Measurements from ENCODE around the gene SBNO2.

Gene SBNO2

DNA sequence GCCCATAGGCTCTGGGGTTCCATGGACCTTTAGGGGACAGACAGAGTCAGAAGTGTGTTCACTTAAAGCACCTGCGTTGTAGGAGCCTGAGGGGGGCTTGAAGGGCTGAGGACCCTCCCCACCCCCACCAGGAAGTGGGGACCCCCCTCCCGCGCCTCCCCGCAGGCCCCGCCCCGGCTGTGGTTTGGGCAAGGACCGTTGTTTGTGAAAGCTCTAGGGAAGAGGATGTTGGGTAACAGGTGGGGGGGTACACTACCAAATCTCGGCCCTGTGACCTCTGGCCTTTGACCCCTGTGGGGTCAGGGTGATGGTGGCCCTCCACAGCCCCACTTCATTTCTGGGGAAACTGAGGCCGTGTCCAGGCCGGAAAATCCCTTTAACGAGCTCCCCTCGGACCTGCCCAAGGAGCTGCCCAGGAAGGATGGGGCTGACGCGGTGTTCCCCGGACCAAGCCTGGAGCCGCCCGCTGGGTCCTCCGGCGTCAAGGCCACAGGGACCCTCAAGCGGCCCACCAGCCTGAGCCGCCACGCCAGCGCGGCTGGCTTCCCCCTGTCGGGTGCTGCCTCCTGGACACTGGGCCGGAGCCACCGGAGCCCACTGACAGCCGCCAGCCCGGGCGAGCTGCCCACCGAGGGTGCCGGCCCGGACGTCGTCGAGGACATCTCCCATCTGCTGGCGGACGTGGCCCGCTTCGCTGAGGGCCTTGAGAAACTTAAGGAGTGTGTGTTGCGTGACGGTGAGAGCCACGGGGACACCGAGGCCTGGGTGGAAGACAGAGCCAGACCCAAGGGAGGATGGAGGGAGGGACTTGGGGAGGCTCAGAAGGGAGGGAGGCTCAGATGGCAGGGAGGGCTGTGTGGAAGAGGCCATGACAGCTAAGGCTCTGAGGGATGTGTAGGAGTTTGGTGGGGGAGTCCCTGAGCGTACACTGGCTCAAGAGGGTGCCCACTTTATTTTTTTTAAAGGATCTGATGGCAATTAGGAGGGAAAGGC is 105.8 kb downstream of the SBNO2 start:
- peak; percentile 69 for DNase-seq

- DNase-seq: peak; percentile 64
These were observed 106.6 kb downstream of the SBNO2 start for GRCh38 chr19:1067341-1067957.

GRCh38 chr19:1066748-1067340 is 107.2 kb downstream of the SBNO2 start, which contains the start of gene ARHGAP45:
ARHGAP45 (plus strand) TSS chr19:1067167; CDS start chr19:1067406, 239 bp downstream.
- DNase-seq: peak; percentile 76

DNA sequence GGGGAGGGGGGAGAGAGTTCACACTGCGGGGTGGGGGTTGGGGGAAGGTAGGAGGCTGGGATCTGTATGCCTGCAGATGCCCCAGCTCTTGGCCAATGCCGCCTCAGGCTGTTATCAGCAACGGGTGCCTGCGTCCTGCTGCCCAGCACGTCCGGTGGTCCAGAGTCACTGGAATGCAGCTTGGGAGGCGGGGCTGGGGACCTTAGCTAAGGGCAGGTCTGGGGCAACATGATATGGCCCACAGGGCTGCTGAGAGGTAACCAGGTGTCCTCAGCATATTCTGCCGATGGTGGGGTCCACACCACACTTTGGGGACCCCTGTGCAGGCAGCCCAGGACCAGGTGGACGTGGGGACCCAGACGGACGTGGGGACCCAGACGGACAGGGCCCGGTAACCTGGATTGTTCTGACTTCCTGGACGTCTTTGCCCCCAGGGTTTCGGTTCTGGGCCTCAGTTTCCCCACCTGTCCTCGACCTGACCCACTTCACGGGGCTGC is 107.8 kb downstream of the SBNO2 start:
- DNase-seq: no peak

DNA sequence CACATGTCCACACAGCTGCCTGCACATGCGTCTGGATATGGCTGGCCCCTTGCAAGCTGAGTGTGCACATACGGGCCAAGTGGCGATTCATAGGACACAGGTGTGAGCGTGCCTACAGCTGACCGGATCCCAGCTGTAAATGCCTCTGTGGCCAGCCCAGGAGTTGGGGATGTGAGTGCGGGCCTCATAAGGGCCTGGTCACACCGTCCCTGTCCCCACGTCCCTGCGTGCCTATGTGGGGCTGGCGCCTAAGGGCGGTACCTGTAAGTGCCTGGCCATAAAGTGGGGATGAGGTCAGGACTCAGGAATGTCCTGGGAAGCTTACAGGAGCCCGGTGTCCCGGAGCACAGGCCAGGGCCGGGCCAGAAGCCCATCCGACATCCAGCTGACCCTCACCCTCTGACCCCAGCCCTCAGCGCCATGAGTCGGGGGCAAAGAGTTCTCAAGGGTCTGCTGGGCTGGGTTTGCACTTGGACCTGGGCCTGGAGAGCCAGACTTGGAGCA is 108.4 kb downstream of the SBNO2 start:
- DNase-seq: no peak

- peak; percentile 75 for DNase-seq
These were observed 109.1 kb downstream of the SBNO2 start for GRCh38 chr19:1064661-1065605.

DNA sequence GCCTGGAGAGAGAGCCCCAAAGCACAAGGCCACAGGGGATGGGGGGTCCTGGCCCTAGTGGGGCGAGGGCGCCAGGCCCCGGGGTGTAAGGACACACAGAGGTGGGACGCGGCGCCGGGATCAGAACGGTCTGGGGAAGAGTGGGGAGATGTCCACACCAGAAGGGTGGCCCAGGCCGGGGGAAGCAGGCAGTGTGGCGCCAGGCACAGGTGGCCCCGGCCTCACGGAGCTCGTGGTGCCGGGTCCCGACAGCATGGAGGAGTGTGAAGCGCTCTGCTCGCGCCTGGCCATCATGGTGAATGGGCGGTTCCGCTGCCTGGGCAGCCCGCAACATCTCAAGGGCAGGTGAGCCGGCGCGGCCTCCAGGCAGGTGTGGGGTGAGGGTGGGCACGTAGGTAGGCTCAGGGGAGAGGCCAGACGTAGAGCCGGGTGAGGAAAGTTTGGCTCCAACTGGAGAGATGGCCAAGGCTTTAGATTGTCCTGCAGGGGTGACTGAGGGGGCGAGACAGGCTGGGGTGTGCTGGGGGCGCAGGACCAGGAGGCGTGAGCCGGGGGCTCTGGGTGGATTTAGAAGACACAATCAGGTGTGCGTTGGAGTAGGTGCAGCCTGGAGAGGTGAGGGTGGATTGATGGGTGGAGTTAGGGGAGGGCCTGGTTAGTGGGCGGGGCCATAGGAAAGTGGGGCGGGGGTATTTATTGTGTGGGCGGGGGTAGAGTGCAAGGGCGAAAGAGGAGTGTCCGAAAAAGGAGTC is 110.0 kb downstream of the SBNO2 start:
- no peak for DNase-seq

DNA sequence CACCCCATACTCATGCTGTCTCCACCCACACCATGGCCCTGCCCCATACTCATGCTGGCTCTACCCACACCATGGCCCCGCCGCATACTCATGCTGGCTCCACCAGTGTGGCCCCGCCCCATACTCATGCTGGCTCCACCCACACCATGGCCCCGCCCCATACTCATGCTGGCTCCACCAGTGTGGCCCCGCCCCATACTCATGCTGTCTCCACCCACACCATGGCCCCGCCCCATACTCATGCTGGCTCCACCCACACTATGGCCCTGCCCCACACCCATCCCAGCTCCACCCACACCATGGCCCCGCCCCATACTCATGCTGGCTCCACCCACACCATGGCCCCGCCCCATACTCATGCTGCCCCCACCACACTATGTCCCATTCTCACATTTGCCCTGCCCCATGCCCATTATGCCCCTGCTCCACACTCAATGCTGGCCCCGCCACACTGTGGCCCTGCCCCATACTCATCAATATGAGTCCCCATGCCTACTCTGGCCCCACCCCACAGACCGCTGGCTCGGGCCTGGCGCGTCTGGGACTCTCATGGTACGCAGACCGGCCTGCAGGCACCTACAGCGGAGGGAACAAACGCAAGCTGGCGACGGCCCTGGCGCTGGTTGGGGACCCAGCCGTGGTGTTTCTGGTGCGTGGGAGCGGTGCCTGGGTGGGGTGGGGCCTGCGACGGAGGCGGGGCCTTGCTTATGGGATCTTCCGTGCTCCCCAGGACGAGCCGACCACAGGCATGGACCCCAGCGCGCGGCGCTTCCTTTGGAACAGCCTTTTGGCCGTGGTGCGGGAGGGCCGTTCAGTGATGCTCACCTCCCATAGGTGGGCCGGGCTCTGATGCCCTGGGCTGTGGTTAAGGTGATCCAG is 110.8 kb downstream of the SBNO2 start:
- DNase-seq: peak; percentile 67

DNA sequence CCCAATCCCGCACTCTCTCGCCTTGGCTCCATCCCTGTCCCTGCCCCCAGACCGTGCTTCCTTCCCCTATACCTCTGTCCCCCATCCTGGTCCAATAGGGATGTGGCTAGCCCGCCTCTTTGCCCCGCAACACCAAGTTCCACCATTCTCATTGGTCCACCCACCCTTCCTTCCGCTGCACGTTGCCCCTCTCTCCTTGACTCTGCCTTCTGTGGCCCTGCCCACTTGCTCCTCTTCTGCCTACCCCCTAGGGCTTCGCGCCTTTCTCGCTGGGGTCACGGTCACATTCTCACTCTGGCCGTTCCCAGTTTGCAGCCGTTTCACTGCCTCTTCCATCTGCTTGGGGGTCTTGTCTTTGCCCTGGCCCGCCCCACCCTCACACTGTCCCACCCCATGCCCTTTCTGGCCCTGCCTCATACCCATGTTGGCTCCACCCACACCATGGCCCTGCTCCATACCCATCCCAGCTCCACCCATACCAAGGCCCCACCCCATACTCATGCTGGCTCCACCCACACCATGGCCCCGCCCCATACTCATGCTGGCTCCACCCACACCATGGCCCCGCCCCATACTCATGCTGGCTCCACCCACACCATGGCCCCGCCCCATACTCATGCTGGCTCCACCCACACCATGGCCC is 111.6 kb downstream of the SBNO2 start:
- no peak for DNase-seq

GRCh38 chr19:1061987-1062386 is 112.1 kb downstream of the SBNO2 start:
- no peak for DNase-seq

DNA sequence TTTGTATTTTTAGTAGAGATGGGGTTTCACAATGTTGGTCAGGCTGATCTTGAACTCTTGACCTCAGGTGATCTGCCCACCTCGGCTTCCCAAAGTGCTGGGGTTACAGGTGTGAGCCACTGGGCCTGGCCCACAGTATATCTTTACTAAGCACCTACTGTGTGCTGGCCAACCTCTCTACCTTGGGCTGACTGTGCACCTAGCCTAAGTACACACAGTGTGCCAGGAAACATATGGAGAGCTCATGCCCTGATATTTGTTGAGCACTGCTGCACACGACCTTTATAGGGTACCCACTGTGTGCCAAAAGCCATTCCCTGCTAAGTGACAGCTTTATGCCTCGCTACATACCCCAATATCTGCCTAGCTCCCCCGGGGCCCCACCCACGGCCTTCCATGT is 113.4 kb downstream of the SBNO2 start:
- no peak for DNase-seq

DNA sequence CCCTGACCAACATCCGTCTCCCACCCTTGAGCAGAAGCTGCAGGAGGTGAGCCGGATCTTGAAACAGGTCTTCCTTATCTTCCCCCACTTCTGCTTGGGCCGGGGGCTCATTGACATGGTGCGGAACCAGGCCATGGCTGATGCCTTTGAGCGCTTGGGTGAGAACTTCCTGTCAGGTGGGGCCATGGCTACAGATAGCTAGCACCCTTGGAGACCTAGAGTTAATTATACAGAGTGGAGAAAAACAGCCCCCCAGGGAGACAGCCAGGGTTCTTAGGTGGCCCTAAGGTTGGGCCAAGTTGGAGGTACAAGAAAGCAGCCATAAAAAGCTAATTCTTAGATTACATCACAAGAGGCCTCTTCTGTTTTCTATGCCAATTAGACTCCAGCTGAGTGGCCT is 116.0 kb downstream of the SBNO2 start:
- no peak for DNase-seq

Data from activated CD4-positive, CD25-positive, alpha-beta regulatory T cell treated with anti-CD3 and anti-CD28 coated beads, Interleukin-2, amount 50 U/mL, for 72 hours (primary cell).